H54 (cell line): ENCODE results near the gene LCN1.
"Not testable (repeated sequence)": the region's sequence is repeated elsewhere in the genome, so short reads cannot be mapped to it uniquely, and the experiment has no call there.

Experiments used
- DNase-seq: peaks from one replicate; pipeline ENCODE4 v3.0.0; 2011; ENCODE audit warnings: low spot score, mixed read lengths; ENCODE audit not compliant: insufficient read length
- FAIRE-seq: peaks from 3 replicates; lab custom pipeline; 2011; peaks lifted over from hg19 to GRCh38; lab: Jason Lieb, UNC
- POLR2A ChIP-seq: IDR thresholded peaks from 2 replicates; pipeline ENCODE4 v1.6.1; 2011; ENCODE audit warnings: low read depth, mild to moderate bottlenecking, low read length

LCN1 gene

DNA sequence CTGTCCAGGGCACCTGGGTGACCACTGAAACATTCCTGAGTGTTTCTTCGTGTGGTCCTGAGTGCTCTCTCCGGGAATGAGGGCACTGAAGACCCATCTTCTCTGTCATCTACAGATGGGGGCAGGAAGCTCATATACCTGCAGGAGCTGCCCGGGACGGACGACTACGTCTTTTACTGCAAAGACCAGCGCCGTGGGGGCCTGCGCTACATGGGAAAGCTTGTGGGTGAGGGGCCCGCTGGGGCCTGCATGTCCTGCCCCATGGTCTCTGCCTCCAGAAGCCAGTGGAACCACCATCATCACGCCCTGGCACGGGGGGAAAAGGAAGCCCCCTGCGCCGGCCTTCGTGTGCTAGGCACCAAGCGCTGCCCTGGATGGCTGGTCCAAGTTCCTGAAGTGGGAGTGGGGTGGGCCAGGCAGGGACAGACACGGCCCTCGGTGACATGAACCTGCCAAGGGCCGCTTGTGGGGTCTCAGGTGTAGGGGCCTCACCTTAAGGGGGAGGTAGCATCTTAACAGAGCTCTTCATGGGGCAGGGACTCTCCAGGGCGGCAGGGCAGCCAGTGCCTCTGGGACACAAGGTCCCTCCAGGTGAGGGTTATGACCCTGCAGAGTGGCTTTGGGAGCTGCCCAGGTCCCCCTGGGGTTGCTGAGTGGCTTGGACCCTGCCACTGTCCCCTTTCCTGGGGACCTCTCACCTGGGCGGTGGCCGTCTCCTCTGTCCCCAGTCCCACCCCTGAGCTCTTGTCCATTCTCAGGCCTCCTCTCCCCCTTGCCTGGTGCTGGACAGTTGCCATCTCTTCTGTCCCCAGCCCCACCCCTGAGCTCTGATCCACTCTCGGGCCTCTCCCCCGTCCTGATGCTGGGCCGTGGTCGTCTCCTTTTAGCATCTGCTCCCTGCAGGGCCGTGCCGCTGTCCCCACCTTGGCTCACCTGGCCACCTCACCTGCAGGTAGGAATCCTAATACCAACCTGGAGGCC, 26.8 kb downstream of the LCN1 start:
- DNase-seq (no peak), FAIRE-seq (no peak)
- TF ChIP-seq POLR2A: no peak

DNA sequence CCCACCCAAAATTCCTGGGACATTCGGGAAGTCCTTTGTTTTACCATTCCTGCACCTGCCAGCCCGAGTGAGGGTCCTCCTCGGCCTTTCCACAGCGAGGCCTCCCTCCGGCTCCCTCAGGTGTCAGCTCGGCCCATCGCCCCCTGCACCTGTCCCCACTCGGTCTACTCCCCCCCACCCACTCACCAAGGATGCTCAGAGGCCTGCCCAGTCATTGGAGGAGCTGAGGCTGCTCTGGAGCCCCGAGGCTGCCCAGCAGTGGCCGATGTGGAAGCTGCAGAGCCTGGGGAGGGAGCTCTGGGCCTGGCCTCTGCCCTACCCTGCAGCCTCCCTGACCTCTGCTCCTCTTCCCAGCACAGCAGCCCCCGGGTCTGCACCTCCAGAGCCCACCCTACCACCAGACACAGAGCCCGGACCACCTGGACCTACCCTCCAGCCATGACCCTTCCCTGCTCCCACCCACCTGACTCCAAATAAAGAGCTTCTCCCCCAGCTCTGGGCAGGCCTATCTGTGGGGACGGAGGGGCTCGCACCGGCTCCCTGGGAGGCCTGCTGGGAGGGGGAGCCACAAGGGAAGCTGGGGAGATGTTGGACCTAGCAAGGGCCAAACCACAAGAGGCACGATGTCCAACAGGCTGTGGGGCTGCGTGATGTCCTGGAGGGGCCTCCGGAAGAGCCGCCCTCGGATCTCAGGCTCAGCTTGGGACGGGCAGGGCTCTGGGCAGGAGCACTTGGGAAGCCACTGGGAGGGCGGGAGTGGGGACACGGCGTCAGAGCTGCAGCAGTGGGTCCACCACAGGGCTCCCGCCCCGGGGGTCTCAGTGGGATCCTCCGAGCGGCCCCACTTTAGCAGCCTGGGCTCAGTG, 28.5 kb downstream of the LCN1 start:
- not testable (repeated sequence) for DNase-seq, FAIRE-seq

- TF ChIP-seq POLR2A: no peak
- FAIRE-seq: no peak
- DNase-seq: no peak
These were observed 29.2 kb downstream of the LCN1 start for GRCh38 chr9:135550344-135550918.

DNA sequence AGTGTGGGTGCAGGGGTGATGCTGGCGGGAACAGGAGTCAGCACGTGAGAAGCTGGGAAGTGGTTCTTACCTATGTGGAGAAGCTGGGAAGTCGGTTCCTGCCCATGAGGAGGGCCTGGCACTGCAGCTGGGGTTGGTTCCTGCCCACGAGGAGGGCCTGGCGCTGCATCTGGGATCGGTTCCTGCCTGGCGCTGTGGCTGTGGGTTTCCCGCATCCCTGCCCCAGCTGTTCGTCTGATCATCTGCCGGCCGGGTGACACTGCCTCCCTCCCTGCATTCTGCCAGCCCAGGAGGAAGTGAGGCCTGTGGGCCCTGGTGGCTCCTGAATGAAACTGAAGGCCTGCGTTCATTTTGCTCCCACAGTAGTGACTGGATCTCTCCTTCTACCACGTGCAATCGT, 29.8 kb downstream of the LCN1 start:
- no peak for DNase-seq
- TF ChIP-seq POLR2A: no peak
- FAIRE-seq: no peak

GRCh38 chr9:135551456-135551855, 30.2 kb downstream of the LCN1 start:
- no peak for FAIRE-seq
- TF ChIP-seq POLR2A: no peak
- no peak for DNase-seq

DNA sequence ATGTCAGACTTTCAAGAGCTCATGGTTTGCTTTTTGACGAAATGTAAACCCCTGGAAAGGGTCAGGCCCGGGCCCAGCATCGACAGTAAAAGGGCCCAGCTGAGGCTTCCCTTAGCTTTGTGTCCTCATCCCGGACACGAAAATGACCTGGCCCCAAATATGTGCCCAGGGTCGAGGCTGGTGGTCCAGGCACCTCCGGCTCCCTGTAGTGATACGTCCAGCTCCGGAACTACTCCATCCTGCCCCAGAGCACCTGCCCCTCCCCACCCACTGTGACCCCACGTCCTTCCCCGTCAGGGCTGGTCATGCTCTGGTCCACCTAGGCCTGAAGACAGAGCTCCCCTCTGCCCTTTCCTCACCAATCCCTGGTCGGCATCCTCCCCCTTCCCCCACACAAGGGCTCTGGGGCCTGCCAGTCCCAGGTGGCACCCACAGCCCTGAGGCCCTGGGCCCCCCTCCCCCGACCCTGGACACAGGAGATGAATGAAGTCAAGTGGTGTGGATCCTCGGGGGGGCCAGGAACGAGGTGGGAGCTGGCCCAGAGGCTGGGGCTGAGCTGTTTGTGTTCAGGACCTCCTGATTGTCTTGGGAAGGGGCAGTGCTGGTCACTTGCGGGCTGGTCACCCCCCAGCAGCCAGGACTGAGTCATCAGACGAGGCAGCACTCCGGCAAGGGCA, 30.9 kb downstream of the LCN1 start:
- no peak for TF ChIP-seq POLR2A
- FAIRE-seq (no peak), DNase-seq (no peak)

GRCh38 chr9:135552698-135553171, 31.5 kb downstream of the LCN1 start:
- TF ChIP-seq POLR2A: no peak
- FAIRE-seq (no peak), DNase-seq (no peak)

- FAIRE-seq (no peak), DNase-seq (no peak)
- TF ChIP-seq POLR2A: no peak
These were observed 33.5 kb downstream of the LCN1 start for GRCh38 chr9:135554718-135555117.

GRCh38 chr9:135555203-135555602, 34.0 kb downstream of the LCN1 start:
- no peak for FAIRE-seq
- no peak for DNase-seq
- no peak for TF ChIP-seq POLR2A

DNA sequence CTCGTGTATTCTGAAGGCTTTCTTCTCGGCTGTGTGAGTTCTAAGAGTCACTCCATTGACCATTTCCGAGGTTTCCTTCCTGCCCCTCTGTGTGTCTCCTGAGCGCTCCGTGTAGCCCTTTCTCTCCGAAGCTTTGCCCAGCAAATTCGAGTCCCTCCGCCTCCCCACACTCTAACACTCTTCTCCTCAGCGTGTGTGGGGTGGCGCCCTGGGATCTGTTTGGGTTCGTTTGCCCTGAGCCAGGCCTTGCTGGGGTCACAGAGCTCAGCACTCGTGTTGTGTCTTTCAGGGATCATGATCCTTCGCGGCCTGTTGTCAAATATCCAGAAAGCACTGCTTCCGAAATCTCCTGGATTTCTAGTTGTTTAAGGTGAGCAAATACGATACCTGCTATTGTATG, 34.7 kb downstream of the LCN1 start:
- no peak for FAIRE-seq
- TF ChIP-seq POLR2A: no peak
- DNase-seq: no peak

DNA sequence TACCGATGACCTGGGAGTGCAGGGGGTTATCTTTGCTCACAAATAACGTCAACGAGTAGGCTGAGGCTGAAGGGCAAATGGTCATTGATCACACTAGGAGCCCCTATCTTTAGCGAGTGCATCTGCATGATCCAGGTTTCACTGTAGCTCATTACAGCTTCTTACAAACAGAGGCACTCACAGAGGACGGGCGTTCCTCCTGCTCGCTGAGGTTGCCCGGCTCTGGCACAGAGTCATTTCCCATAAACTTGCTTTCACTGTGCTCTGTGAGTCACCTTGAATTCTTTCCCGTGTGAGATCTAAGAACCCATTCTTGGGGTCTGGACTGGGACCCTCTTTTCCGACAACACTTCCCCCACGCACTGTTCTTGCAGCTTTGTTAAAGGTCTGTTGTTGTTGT, 38.4 kb downstream of the LCN1 start:
- DNase-seq: peak; percentile 32
- no peak for TF ChIP-seq POLR2A
- no peak for FAIRE-seq

DNA sequence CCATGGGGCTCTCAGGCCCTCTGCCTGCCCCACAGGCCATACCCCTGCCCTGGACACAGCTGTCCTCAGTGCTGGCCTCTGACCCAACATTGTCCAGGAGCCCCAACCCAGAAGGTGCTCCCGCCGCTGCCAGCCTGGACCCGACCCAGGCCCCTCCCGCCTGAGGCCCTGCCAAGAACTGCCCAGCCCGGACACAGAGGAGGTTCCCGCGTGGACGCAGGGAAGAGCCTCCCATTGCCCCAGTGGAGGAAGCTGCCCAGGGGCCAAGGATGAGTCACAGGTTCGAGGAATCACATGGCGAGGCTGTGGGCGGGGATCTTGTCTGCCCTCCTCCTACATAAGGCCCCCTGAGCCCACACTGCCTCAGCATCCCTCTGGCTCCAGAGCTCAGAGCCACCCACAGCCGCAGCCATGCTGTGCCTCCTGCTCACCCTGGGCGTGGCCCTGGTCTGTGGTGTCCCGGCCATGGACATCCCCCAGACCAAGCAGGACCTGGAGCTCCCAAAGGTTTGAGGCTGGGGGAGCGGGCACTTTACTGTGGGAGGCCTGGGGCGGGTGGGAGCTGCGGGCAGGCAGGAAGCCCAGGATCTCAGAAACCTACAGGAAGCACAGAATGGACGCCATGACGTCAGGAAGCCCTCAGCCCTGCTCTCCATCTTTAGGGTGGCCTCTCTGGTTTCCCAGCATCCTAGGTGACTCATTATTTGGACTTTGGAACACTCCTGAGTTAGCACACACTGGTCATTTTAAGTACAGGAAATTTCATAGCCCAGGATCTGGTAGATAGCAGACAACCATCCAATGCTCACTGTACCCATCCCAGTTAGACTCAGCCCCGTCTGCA, 40.4 kb downstream of the LCN1 start, which contains the start of gene PAEP:
Gene PAEP, plus strand, starts transcription at position 366 of the 844 bp plus-strand sequence.
- no peak for TF ChIP-seq POLR2A
- no peak for FAIRE-seq
- no peak for DNase-seq
